ENCODE data around the gene PRDM13.
"Not testable (repeated sequence)": the region's sequence is repeated elsewhere in the genome, so short reads cannot be mapped to it uniquely, and the experiment has no call there.

Gene PRDM13

DNA sequence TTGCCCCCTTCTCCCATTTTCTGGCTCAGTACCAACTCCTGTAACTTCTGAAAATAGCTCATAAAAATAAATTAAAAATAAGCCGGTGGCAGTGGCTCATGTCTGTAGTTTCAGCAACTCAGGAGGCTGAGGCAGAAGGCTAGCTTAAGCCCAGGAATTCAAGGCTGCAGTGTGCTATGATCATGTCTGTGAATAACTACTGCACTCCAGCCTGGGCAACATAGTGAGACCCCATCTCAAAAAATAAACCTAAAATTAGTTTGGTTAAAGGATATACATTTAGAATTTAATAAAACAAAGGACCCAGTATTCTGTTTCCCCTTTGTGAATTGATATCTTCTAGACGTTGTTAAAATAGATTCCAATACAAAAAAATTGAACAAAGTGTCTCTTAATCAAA, 10.5 kb downstream of the PRDM13 start:
- Histone ChIP-seq H3K9me3 (ENCODE audit: severe bottlenecking) (no peaks in the 10 kb centered on the region), H3K36me3 (no peaks in the 10 kb centered on the region), H3K27ac (no peak overlapping the region), H3K4me3 (ENCODE audit: low read depth, low read length) (no peak overlapping the region), H3K27me3 (ENCODE audit: insufficient read depth, low read depth, severe bottlenecking) (no peaks in the 10 kb centered on the region)
- TF ChIP-seq, protein P1, sequence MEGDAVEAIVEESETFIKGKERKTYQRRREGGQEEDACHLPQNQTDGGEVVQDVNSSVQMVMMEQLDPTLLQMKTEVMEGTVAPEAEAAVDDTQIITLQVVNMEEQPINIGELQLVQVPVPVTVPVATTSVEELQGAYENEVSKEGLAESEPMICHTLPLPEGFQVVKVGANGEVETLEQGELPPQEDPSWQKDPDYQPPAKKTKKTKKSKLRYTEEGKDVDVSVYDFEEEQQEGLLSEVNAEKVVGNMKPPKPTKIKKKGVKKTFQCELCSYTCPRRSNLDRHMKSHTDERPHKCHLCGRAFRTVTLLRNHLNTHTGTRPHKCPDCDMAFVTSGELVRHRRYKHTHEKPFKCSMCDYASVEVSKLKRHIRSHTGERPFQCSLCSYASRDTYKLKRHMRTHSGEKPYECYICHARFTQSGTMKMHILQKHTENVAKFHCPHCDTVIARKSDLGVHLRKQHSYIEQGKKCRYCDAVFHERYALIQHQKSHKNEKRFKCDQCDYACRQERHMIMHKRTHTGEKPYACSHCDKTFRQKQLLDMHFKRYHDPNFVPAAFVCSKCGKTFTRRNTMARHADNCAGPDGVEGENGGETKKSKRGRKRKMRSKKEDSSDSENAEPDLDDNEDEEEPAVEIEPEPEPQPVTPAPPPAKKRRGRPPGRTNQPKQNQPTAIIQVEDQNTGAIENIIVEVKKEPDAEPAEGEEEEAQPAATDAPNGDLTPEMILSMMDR (IDR thresholded peaks at IDR 0.05; ENCODE audit: low read depth, low read length), result no peak
- no peak for DNase-seq

DNA sequence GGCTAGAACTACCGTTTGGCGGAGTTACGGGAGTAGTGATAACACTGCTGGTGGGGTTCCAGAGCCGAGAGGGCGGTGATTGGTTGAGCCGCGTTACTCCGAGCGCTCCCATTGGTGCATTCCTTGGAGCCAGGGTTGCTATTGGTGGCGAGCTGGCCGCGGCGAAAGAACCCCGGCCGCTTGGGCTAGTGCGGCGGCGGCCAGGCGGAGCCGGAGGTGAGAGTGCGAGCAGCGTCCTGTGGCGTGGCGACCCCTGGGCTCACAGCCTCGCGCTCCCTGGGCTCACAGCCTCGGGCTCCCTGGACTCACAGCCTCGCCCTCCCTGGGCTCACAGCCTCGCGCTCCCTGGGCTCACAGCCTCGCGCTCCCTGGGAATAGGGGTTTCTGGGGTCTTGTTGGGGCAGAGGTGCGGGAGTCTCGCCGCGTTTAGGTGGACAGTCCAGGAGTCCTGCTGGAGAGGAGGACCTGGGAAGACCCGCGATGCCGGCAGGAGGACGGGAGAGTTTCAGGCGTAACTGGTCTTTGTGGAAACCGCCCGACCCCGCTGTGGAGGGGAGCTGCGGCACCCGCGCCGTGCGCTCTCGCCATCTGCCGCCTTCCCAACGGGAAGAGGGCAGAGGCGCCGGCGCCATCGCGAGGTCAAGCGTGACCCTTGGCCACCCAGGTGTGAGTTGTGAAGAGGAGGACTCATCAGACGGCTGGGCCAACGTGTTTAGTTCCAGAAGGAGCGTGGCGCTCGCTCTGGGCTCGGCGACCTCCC, 12.2 kb downstream of the PRDM13 start:
- DNase-seq, result no peak
- no peaks in the 10 kb centered on the region for H3K27me3 ChIP-seq (ENCODE audit: insufficient read depth, low read depth, severe bottlenecking)
- no peaks in the 10 kb centered on the region for H3K9me3 ChIP-seq (ENCODE audit: severe bottlenecking)
- no peaks in the 10 kb centered on the region for H3K36me3 ChIP-seq
- TF ChIP-seq, protein P1 (IDR thresholded peaks at IDR 0.05; ENCODE audit: low read depth, low read length), result no peak
- H3K27ac ChIP-seq, result no peak overlapping the region
- no peak overlapping the region for H3K4me3 ChIP-seq (ENCODE audit: low read depth, low read length)

DNA sequence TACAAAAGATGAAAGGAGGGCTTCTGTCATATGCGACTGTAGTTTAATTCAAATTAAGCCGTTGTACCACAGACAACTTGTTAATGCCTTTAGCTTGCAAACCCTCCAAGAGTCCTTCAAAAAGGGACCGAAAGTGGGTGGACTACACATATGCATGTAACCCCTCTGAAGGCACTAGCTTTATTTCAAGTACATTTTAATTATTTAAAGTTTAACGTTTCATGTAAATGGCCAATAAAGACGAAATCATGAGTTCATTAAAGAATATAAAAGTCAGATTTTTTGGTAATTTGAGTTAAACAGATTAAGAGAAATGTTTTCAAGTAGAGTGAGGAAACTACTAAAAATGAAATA, 12.8 kb downstream of the PRDM13 start:
- H3K27me3 ChIP-seq (ENCODE audit: insufficient read depth, low read depth, severe bottlenecking), result no peaks in the 10 kb centered on the region
- no peak for DNase-seq
- TF ChIP-seq, protein P1 (IDR thresholded peaks at IDR 0.05; ENCODE audit: low read depth, low read length), result no peak
- H3K36me3 ChIP-seq, result no peaks in the 10 kb centered on the region
- no peaks in the 10 kb centered on the region for H3K9me3 ChIP-seq (ENCODE audit: severe bottlenecking)
- no peak overlapping the region for H3K4me3 ChIP-seq (ENCODE audit: low read depth, low read length)
- H3K27ac ChIP-seq, result no peak overlapping the region

DNA sequence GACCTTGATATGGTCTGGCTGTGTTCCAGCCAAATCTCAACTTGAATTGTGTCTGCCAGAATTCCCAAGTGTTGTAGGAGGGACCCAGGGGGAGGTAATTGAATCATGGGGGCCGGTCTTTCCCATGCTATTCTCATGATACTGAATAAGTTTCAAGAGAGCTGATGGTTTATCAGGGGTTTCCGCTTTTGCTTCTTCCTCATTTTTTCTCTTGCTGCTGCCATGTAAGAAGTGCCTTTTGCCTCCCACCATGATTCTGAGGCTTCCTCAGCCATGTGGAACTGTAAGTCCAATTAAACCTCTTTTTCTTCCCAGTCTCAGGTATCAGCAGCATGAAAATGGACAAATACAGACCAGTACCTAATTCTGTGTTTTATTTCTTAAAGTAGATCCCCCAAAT, 15.4 kb downstream of the PRDM13 start:
- not testable (repeated sequence) for H3K27me3 ChIP-seq (ENCODE audit: insufficient read depth, low read depth, severe bottlenecking); H3K27ac ChIP-seq; H3K4me3 ChIP-seq (ENCODE audit: low read depth, low read length); DNase-seq; H3K9me3 ChIP-seq (ENCODE audit: severe bottlenecking); H3K36me3 ChIP-seq

DNA sequence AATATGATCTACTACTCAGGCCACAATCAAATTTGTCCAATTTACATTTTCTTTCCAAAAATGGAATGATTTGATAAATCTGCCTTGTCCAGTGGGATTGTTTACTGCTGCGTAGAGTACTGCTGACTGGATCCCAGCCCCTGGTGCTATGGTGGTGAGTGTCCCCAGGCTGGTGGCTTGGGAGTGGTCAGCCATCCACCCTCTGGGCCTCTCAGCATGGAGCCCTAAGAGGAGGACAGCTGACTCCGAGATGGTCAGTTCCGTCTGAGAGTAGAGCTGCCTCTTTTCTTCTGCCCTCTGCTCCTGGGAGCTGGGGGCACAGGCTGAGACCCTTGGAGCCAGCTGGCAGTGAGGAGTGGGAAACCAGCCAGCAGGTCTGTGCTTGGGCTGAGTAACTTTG, 22.7 kb downstream of the PRDM13 start:
- Histone ChIP-seq H3K27me3 (ENCODE audit: insufficient read depth, low read depth, severe bottlenecking) (no peaks in the 10 kb centered on the region), H3K9me3 (ENCODE audit: severe bottlenecking) (no peaks in the 10 kb centered on the region), H3K36me3 (no peaks in the 10 kb centered on the region), H3K4me3 (ENCODE audit: low read depth, low read length) (no peak overlapping the region), H3K27ac (no peak overlapping the region)
- TF ChIP-seq, protein P1 (IDR thresholded peaks at IDR 0.05; ENCODE audit: low read depth, low read length), result no peak
- DNase-seq, result no peak

DNA sequence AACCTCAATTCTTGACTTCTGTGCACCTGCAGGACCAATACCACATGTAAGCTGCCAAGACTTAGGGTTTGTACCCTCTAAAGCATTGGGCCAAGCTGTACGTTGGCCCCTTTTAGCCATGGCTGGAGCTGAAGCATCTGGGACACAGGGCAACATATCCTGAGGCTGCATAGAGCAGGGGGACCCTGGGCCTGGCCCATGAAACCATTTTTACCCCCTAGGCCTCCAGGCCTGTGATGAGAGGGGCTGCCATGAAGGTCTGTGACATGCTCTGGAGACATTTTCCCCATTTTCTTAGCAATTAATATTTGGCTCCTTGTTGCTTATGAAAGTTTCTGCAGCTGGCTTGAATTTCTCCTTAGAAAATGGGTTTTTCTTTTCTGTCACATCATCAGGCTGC, 31.0 kb downstream of the PRDM13 start:
- peaks cover 10% of the 10 kb centered on the region for H3K9me3 ChIP-seq (ENCODE audit: severe bottlenecking)
- DNase-seq, result no peak
- TF ChIP-seq, protein P1 (IDR thresholded peaks at IDR 0.05; ENCODE audit: low read depth, low read length), result no peak
- no peak overlapping the region for H3K4me3 ChIP-seq (ENCODE audit: low read depth, low read length)
- H3K27me3 ChIP-seq (ENCODE audit: insufficient read depth, low read depth, severe bottlenecking), result no peaks in the 10 kb centered on the region
- H3K36me3 ChIP-seq, result no peaks in the 10 kb centered on the region
- H3K27ac ChIP-seq, result no peak overlapping the region

DNA sequence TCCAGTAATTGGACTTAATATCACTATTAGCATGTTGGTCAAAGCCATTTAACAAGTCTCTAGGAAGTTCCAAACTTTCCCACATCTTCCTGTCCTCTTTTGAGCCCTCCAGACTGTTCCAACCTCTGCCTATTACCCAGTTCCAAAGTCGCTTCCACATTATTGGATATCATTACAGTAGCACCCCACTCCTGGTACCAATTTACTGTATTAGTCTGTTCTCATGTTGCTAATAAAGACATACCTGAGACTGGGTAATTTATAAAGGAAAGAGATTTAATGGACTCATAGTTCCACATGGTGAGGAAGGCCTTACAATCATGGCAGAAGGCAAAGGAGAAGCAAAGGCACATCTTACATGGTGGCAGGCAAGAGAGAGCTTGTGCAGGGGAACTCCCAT, 31.7 kb downstream of the PRDM13 start:
- H3K27me3 ChIP-seq (ENCODE audit: insufficient read depth, low read depth, severe bottlenecking); H3K27ac ChIP-seq; H3K9me3 ChIP-seq (ENCODE audit: severe bottlenecking); DNase-seq; H3K36me3 ChIP-seq; H3K4me3 ChIP-seq (ENCODE audit: low read depth, low read length): not testable (repeated sequence)
